Colonic mucosa (tissue), 4 donors: ENCODE results near the gene RDH5. TPM values are rescaled to one million over a fixed set of nuclear protein-coding genes. Genes with fewer than 3 reads are reported as not detected.
A peak's percentile ranks its signal among the peaks of the same experiment; 100 is the strongest.

ENCODE experiments used
- DNase-seq: peaks from one replicate; pipeline ENCODE4 v3.0.0-alpha.2; 2020
- H3K27ac ChIP-seq: fragments of 200-600 bp; one replicate; pipeline ENCODE4 v1.8.0; 2021
- H3K27me3 ChIP-seq: fragments of 200-600 bp; one replicate; pipeline ENCODE4 v1.8.0; 2021
- H3K36me3 ChIP-seq: fragments of 200-600 bp; one replicate; pipeline ENCODE4 v1.8.0; 2021
- H3K4me1 ChIP-seq: fragments of 200-600 bp; one replicate; pipeline ENCODE4 v1.8.0; 2021; ENCODE audit warnings: mild to moderate bottlenecking
- H3K4me3 ChIP-seq: fragments of 200-600 bp; one replicate; pipeline ENCODE4 v1.8.0; 2021
- H3K9ac ChIP-seq, 2 donors: one replicate each; pipeline ENCODE4 v1.7.0; 2013; ENCODE audit warnings: control low read depth in 2 of 2, low read depth in 2 of 2, low read length in 2 of 2
- H3K9me3 ChIP-seq: fragments of 200-600 bp; one replicate; pipeline ENCODE4 v1.8.0; 2021
- intact Hi-C: fragments of 100-400 bp; cut with DNase I; formaldehyde crosslinking; loops from one replicate; pipeline ENCODE4 v1.14.1; 2022
- total RNA-seq, 2 donors: library from RNA; stranded (reverse); fragmentation: NEBNext Ultra II Directional in 1 of 2; extraction: Animal tissue kit (Norgen Biotek cat#: 25700) in 1 of 2; gene quantifications; one replicate each; pipeline ENCODE4 v1.2.1, GENCODE V29; 2021
- TF ChIP-seq, protein P1 (sequence below): fragments of 200-600 bp; IDR thresholded peaks from one replicate; pipeline ENCODE4 v1.8.0; 2022; ENCODE audit warnings: antibody characterized with exemption, mild to moderate bottlenecking
- donor health status: healthy.
- donor health status: DM: no; HTN: no; CAD: no.
- donor health status: DM: no; HTN: no; CAD: no.

The RDH5 gene
- total RNA-seq, 2 donors from 2014 or later = 22.6 to 29.6 TPM

GRCh38 chr12:55711786-55712553 is 8.2 kb upstream of the RDH5 start:
- H3K27ac ChIP-seq = peak overlapping the region; percentile 50

GRCh38 chr12:55712700-55713415 is 7.3 kb upstream of the RDH5 start:
- intact Hi-C loops = no loop called here
- H3K9me3 ChIP-seq = no peaks in the 10 kb centered on the region
- peaks cover 17% of the 10 kb centered on the region for H3K4me1 ChIP-seq
- DNase-seq = no peak
- no peak overlapping the region for H3K9ac ChIP-seq
- no peaks in the 10 kb centered on the region for H3K27me3 ChIP-seq
- no peaks in the 10 kb centered on the region for H3K36me3 ChIP-seq
- TF ChIP-seq, protein P1, sequence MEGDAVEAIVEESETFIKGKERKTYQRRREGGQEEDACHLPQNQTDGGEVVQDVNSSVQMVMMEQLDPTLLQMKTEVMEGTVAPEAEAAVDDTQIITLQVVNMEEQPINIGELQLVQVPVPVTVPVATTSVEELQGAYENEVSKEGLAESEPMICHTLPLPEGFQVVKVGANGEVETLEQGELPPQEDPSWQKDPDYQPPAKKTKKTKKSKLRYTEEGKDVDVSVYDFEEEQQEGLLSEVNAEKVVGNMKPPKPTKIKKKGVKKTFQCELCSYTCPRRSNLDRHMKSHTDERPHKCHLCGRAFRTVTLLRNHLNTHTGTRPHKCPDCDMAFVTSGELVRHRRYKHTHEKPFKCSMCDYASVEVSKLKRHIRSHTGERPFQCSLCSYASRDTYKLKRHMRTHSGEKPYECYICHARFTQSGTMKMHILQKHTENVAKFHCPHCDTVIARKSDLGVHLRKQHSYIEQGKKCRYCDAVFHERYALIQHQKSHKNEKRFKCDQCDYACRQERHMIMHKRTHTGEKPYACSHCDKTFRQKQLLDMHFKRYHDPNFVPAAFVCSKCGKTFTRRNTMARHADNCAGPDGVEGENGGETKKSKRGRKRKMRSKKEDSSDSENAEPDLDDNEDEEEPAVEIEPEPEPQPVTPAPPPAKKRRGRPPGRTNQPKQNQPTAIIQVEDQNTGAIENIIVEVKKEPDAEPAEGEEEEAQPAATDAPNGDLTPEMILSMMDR = no peak
- no peak overlapping the region for H3K4me3 ChIP-seq
- no peak overlapping the region for H3K27ac ChIP-seq

More at GRCh38 chr12:55711786-55712553, 8.2 kb upstream of the RDH5 start:
- TF ChIP-seq, protein P1 = no peak
- no peak overlapping the region for H3K9ac ChIP-seq
- peaks cover 8% of the 10 kb centered on the region for H3K4me1 ChIP-seq
- H3K36me3 ChIP-seq = no peaks in the 10 kb centered on the region
- no peak overlapping the region for H3K4me3 ChIP-seq
- H3K9me3 ChIP-seq = no peaks in the 10 kb centered on the region
- DNase-seq = no peak
- H3K27me3 ChIP-seq = no peaks in the 10 kb centered on the region
- intact Hi-C loops = no loop called here

GRCh38 chr12:55713721-55714120 is 6.5 kb upstream of the RDH5 start:
- intact Hi-C loops = no loop called here
- H3K4me1 ChIP-seq = peaks cover 26% of the 10 kb centered on the region
- H3K27ac ChIP-seq = no peak overlapping the region
- H3K27me3 ChIP-seq = no peaks in the 10 kb centered on the region
- no peak overlapping the region for H3K4me3 ChIP-seq
- TF ChIP-seq, protein P1 = no peak
- H3K9ac ChIP-seq = no peak overlapping the region
- DNase-seq = no peak
- H3K9me3 ChIP-seq = no peaks in the 10 kb centered on the region
- no peaks in the 10 kb centered on the region for H3K36me3 ChIP-seq

DNA sequence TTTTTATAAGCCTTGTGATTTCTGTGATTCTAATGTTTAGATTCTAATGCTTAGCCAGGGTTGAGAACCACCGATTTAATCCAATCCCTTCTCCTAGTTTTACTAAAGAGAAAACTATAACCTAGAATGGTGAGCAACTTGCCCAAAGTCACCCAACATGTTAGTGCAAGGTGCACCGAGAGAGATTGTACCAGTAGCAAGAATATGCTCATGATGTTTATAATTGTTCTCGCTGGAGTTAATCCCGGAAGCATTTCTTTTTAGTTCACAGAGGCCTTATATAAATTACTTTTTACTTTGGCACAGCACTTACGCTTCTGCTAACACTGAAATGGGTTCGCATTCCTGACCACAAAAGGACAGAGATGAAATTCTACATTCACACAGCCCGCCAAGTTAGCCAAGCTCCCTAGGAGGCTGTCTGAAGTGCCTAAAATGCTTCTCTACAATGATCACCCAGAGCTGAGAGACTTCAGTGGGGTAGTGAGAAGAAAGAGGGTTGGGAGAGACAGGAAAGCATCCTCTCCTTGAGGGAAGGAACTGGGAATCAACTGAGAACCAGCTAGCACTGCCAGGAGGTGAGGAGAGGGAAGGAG is 4.9 kb upstream of the RDH5 start:
- no peaks in the 10 kb centered on the region for H3K9me3 ChIP-seq
- H3K4me1 ChIP-seq = peaks cover 36% of the 10 kb centered on the region
- no peaks in the 10 kb centered on the region for H3K36me3 ChIP-seq
- TF ChIP-seq, protein P1 = no peak
- H3K27ac ChIP-seq = peak overlapping the region; percentile 99
- peak overlapping the region; percentile 15 to 91 for H3K9ac ChIP-seq
- peak overlapping the region; percentile 93 for H3K4me3 ChIP-seq
- intact Hi-C loops = no loop called here
- H3K27me3 ChIP-seq = no peaks in the 10 kb centered on the region
- no peak for DNase-seq

DNA sequence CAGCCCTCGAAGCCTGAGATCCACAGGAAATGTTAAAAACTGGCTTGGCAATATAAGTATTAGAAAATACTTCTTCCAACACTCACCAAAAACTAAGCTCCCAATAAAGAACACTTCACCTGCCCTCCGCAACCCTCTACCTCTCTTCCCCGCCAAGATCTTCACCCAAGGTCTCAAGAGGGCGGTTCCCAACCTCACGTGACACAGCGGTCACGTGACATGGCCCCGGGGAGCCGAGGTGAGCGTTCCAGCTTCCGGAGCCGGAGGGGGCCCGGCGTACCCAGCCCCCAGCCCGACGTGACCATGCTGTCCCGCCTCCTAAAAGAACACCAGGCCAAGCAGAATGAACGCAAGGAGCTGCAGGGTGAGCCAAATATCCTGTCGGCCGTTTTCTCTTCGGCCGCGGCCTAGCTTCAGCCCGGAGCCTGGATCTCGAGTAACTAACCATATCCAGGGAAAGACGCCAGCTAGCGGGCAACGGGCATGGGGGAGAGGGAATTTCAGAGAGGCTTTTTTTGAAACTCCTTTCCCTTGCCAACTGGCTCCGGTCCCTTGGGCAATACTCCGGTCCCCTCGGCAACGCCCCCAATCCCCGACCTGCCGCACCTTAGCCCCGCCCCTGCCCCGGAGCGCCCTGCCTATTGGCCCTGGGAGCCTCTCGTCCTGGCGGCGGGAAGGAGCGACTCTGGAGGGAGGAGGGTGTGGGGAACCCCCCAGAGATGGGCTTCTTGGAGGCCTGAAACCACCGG is 4.2 kb upstream of the RDH5 start, which contains the start of gene BLOC1S1:
BLOC1S1 (plus strand) TSS at position 214 of the 749 bp plus-strand sequence; CDS start at position 220, 6 bp downstream.
- H3K36me3 ChIP-seq = no peaks in the 10 kb centered on the region

More for the DNA sequence above, 4.2 kb upstream of the RDH5 start, which contains the start of gene BLOC1S1:
- Histone ChIP-seq H3K9me3 (no peaks in the 10 kb centered on the region), H3K27me3 (no peaks in the 10 kb centered on the region), H3K27ac (peak within 1 kb of the TSS; percentile 99), H3K4me3 (peak within 1 kb of the TSS; percentile 93), H3K4me1 (peaks cover 36% of the 10 kb centered on the region), H3K9ac (peak within 1 kb of the TSS; percentile 75 to 91)
- TF ChIP-seq, protein P1 = no peak
- peak; percentile 98 for DNase-seq
- intact Hi-C loops = no loop called here
